PC-3 (cell line): Measurements from ENCODE around the gene TBC1D16. TPM values are rescaled to one million over a fixed set of nuclear protein-coding genes. Genes with fewer than 3 reads are reported as not detected.

Experiments used
- ATAC-seq: fragments of 200-7000 bp; cut with Tn5 transposase; 2 replicates; pipeline ENCODE4 v1.9.1; 2020; ENCODE audit warnings: mild to moderate bottlenecking, moderate library complexity
- BruUV-seq: library from RNA; stranded (reverse); fragments of 400-500 nt; replicated peaks from 2 replicates; lab custom pipeline; 2021; lab: Mats Ljungman, UMichigan
- CTCF ChIA-PET: fragments of 300-600 bp; sonication (Branson Sonifier 250); formaldehyde crosslinking; loops from one replicate; lab custom pipeline; 2022; ENCODE audit warnings: antibody characterized with exemption; lab: Charles Lee
- POLR2A ChIA-PET: fragments of 300-600 bp; sonication (Branson Sonifier 250); formaldehyde crosslinking; loops from one replicate; lab custom pipeline; 2022; ENCODE audit warnings: antibody characterized with exemption; ENCODE audit not compliant: unreplicated experiment; lab: Charles Lee
- DNase-seq: peaks from one replicate; pipeline ENCODE4 v3.0.0-alpha.2; 2015
- H2AFZ ChIP-seq: fragments of 300-600 bp; sonication (generic); 2 replicates; pipeline ENCODE4 v1.6.0; 2016; ENCODE audit warnings: antibody characterized with exemption, low read length
- H3F3A ChIP-seq: fragments of 300-600 bp; sonication (generic); one replicate; pipeline ENCODE4 v1.6.0; 2017; ENCODE audit warnings: antibody characterized with exemption, low read length, control low read depth, mild to moderate bottlenecking; ENCODE audit not compliant: unreplicated experiment
- H3K27ac ChIP-seq: fragments of 300-600 bp; sonication (generic); 2 replicates; pipeline ENCODE4 v1.5.1; 2016; ENCODE audit warnings: mild to moderate bottlenecking, low read length
- H3K27me3 ChIP-seq: fragments of 300-600 bp; sonication (generic); 2 replicates; pipeline ENCODE4 v1.6.1; 2016; ENCODE audit warnings: low read length, mixed read lengths
- H3K36me3 ChIP-seq: fragments of 300-600 bp; sonication (generic); 2 replicates; pipeline ENCODE4 v1.6.1; 2016; ENCODE audit warnings: low read depth, mixed run types, low read length, mixed read lengths
- H3K4me1 ChIP-seq: fragments of 300-600 bp; sonication (generic); 2 replicates; pipeline ENCODE4 v1.5.1; 2016; ENCODE audit warnings: low read length; ENCODE audit not compliant: insufficient read depth
- H3K4me2 ChIP-seq: fragments of 300-600 bp; sonication (generic); 2 replicates; pipeline ENCODE4 v1.6.0; 2016; ENCODE audit warnings: low read length
- H3K4me3 ChIP-seq: fragments of 300-600 bp; sonication (generic); 2 replicates; pipeline ENCODE4 v1.5.1; 2016; ENCODE audit warnings: mild to moderate bottlenecking, low read length, mixed read lengths
- H3K79me2 ChIP-seq: fragments of 300-600 bp; sonication (generic); 2 replicates; pipeline ENCODE4 v1.6.1; 2017; ENCODE audit warnings: low read length, mixed read lengths
- H3K9ac ChIP-seq: fragments of 300-600 bp; sonication (generic); 2 replicates; pipeline ENCODE4 v1.6.0; 2016; ENCODE audit warnings: mild to moderate bottlenecking, low read length
- H3K9me2 ChIP-seq: fragments of 300-600 bp; sonication (generic); replicated peaks from 2 replicates; pipeline ENCODE4 v1.6.1; 2016; ENCODE audit warnings: mixed run types, low read length, mixed read lengths
- H3K9me3 ChIP-seq: fragments of 300-600 bp; sonication (generic); 2 replicates; pipeline ENCODE4 v1.6.1; 2016; ENCODE audit warnings: low read length, mixed read lengths
- H4K20me1 ChIP-seq: fragments of 300-600 bp; sonication (generic); 2 replicates; pipeline ENCODE4 v1.6.1; 2016; ENCODE audit warnings: low read length, mixed read lengths
- EZH2 ChIP-seq: fragments of 300-600 bp; sonication (generic); IDR thresholded peaks from one replicate; pipeline ENCODE4 v1.6.1; 2017; ENCODE audit warnings: antibody characterized with exemption, mild to moderate bottlenecking, low read length; ENCODE audit not compliant: unreplicated experiment
- EZH2phosphoT487 ChIP-seq: fragments of 300-600 bp; sonication (generic); IDR thresholded peaks from 2 replicates; pipeline ENCODE4 v1.6.1; 2018; ENCODE audit warnings: mild to moderate bottlenecking, antibody characterized with exemption, low read length, borderline replicate concordance
- intact Hi-C: fragments of 100-400 bp; cut with micrococcal nuclease; formaldehyde crosslinking; loops from 2 replicates; pipeline ENCODE4 v1.9.0; 2023
- total RNA-seq: library from RNA; depleted of rRNA; stranded (reverse); fragments of >200 nt; gene quantifications from 2 replicates; pipeline ENCODE4 v1.2.3, GENCODE V29; 2014
- TF ChIP-seq, protein P1 (sequence below): fragments of 300-600 bp; sonication (generic); conservative IDR thresholded peaks from 2 replicates; pipeline ENCODE4 v1.5.1; 2017; ENCODE audit warnings: antibody characterized with exemption, low read depth, mild to moderate bottlenecking, low read length

The TBC1D16 gene
- total RNA-seq, 1 experiment from 2014 or later, result 23.7 TPM

GRCh38 chr17:80055597-80055996, 19.9 kb upstream of the TBC1D16 start:
- H3K79me2 ChIP-seq, result no peaks in the 10 kb centered on the region
- no peak overlapping the region for H3K9ac ChIP-seq
- H3K4me2 ChIP-seq, result no peak overlapping the region
- no peaks in the 10 kb centered on the region for H3K9me3 ChIP-seq
- TF ChIP-seq EZH2phosphoT487 (no peak), EZH2 (no peak)
- TF ChIP-seq, protein P1, sequence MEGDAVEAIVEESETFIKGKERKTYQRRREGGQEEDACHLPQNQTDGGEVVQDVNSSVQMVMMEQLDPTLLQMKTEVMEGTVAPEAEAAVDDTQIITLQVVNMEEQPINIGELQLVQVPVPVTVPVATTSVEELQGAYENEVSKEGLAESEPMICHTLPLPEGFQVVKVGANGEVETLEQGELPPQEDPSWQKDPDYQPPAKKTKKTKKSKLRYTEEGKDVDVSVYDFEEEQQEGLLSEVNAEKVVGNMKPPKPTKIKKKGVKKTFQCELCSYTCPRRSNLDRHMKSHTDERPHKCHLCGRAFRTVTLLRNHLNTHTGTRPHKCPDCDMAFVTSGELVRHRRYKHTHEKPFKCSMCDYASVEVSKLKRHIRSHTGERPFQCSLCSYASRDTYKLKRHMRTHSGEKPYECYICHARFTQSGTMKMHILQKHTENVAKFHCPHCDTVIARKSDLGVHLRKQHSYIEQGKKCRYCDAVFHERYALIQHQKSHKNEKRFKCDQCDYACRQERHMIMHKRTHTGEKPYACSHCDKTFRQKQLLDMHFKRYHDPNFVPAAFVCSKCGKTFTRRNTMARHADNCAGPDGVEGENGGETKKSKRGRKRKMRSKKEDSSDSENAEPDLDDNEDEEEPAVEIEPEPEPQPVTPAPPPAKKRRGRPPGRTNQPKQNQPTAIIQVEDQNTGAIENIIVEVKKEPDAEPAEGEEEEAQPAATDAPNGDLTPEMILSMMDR, result no peak
- H3K27me3 ChIP-seq, result no peaks in the 10 kb centered on the region
- no peaks in the 10 kb centered on the region for H3K9me2 ChIP-seq
- H3K36me3 ChIP-seq, result no peaks in the 10 kb centered on the region
- POLR2A ChIA-PET, result no interaction called here
- BruUV-seq, result no TSS peak
- no peak for DNase-seq
- no peak overlapping the region for H2AFZ ChIP-seq
- H3K4me3 ChIP-seq, result no peak overlapping the region
- H3K27ac ChIP-seq, result no peak overlapping the region
- ATAC-seq, result no peak
- CTCF ChIA-PET, result no interaction called here
- intact Hi-C loops, result no loop called here
- H4K20me1 ChIP-seq, result no peaks in the 10 kb centered on the region
- H3K4me1 ChIP-seq, result no peaks in the 10 kb centered on the region
- no peaks in the 10 kb centered on the region for H3F3A ChIP-seq

DNA sequence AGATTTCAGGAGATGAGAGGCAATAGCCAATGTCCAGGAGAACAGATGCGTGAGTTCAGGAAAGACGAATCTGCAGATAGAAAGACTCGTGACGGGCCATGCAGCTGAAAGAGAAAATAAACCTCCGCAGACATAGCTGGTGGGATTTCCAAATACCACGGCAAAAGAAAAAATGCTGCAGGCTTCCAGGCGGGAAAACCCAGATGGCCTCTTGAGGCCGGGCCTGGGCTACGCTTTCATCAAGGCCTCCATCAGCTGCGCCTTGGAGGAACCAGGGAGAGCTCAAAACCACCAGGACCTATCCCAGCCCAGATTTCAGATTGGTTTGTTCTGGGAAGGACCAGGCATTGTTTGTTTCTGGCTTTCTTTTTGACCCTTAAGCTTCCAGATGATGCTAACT, 17.4 kb upstream of the TBC1D16 start:
- POLR2A ChIA-PET, result no interaction called here
- intact Hi-C loops, result no loop called here
- no TSS peak for BruUV-seq
- no peak overlapping the region for H3K9ac ChIP-seq
- no peak overlapping the region for H3K27ac ChIP-seq
- no peak for TF ChIP-seq EZH2phosphoT487
- TF ChIP-seq, protein P1, result no peak
- CTCF ChIA-PET, result no interaction called here
- H3K36me3 ChIP-seq, result no peaks in the 10 kb centered on the region
- H3K4me1 ChIP-seq, result no peaks in the 10 kb centered on the region
- H3K4me3 ChIP-seq, result no peak overlapping the region
- no peaks in the 10 kb centered on the region for H3K9me2 ChIP-seq
- no peak overlapping the region for H2AFZ ChIP-seq
- H3K79me2 ChIP-seq, result no peaks in the 10 kb centered on the region
- ATAC-seq (no peak), DNase-seq (no peak)
- no peaks in the 10 kb centered on the region for H3F3A ChIP-seq
- H4K20me1 ChIP-seq, result no peaks in the 10 kb centered on the region
- H3K4me2 ChIP-seq, result no peak overlapping the region
- H3K9me3 ChIP-seq, result no peaks in the 10 kb centered on the region
- no peaks in the 10 kb centered on the region for H3K27me3 ChIP-seq

DNA sequence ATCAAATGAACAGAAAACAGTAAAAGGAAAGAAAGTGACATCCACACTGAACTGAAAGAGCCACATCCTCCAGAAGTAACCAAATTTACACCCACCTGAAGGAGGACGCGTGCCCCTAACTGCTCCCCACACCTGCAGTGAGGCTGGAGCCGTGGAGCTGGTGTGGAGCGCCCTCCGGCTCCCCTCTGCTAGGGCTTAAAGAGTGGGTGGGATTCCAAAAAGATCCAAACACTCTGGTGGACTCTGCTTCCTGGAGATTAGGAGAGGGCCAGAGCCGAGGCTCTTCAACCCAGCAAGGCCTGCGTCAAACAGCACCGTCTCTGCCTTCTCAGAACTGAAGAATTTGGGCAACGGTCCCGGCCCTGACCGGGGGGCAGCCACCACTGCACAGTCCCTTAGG, 16.0 kb upstream of the TBC1D16 start:
- ChIA-PET CTCF (no interaction called here), POLR2A (no interaction called here)
- Histone ChIP-seq H3K4me3 (no peak overlapping the region), H3K9me3 (no peaks in the 10 kb centered on the region), H3K27me3 (no peaks in the 10 kb centered on the region), H3K9me2 (no peaks in the 10 kb centered on the region), H3K27ac (no peak overlapping the region), H3F3A (no peaks in the 10 kb centered on the region), H2AFZ (no peak overlapping the region), H3K4me1 (no peaks in the 10 kb centered on the region), H4K20me1 (no peaks in the 10 kb centered on the region), H3K9ac (no peak overlapping the region), H3K36me3 (no peaks in the 10 kb centered on the region), H3K79me2 (no peaks in the 10 kb centered on the region), H3K4me2 (no peak overlapping the region)
- no TSS peak for BruUV-seq
- ATAC-seq, result no peak
- TF ChIP-seq EZH2, result no peak
- TF ChIP-seq, protein P1, result no peak
- no peak for TF ChIP-seq EZH2phosphoT487
- intact Hi-C loops, result no loop called here
- no peak for DNase-seq
